HepG2 (cell line): ENCODE results near the gene TNS1. TPM values are rescaled to one million over a fixed set of nuclear protein-coding genes. Genes with fewer than 3 reads are reported as not detected.
A peak's percentile ranks its signal among the peaks of the same experiment; 100 is the strongest.

Source experiments
- ARNT ChIP-seq: fragments of 450-650 bp; IDR thresholded peaks from 2 replicates; pipeline ENCODE4 v1.6.1; 2017
- ASH2L ChIP-seq: fragments of 300-600, 200-600 bp; sonication (generic); IDR thresholded peaks from 2 replicates; pipeline ENCODE4 v1.7.0; 2017; ENCODE audit warnings: low read depth, mild to moderate bottlenecking, moderate library complexity, mixed read lengths, low read length; ENCODE audit not compliant: insufficient read length
- BORCS8-MEF2B ChIP-seq: sonication (generic); formaldehyde crosslinking; IDR thresholded peaks from 2 replicates; pipeline ENCODE4 v1.8.0; 2022; ENCODE audit warnings: mild to moderate bottlenecking, missing genetic modification reagents
- CHD2 ChIP-seq: IDR thresholded peaks from 2 replicates; pipeline ENCODE4 v1.6.1; 2011; ENCODE audit warnings: low read depth, low read length, improper control_type of control experiment
- GATAD1 ChIP-seq: IDR thresholded peaks from 2 replicates; pipeline ENCODE4 v1.6.1; 2016; ENCODE audit warnings: missing genetic modification reagents, missing compliant biosample characterization
- HBP1 ChIP-seq: IDR thresholded peaks from 2 replicates; pipeline ENCODE4 v1.6.1; 2016; ENCODE audit warnings: low read depth, control low read depth
- HOXA5 ChIP-seq: sonication (generic); formaldehyde crosslinking; IDR thresholded peaks from 2 replicates; pipeline ENCODE4 v1.4.0; 2020; ENCODE audit warnings: missing genetic modification reagents
- MAFK ChIP-seq, 2 experiments: IDR thresholded peaks in 1 of 2; conservative IDR thresholded peaks in 1 of 2; 2 replicates each; pipeline ENCODE4 v1.6.1; 2011; ENCODE audit warnings: improper control_type of control experiment in 2 of 2, low read length in 2 of 2
- NFE2 ChIP-seq: sonication (generic); formaldehyde crosslinking; IDR thresholded peaks from 2 replicates; pipeline ENCODE4 v1.4.0; 2020; ENCODE audit warnings: missing genetic modification reagents
- NFKBIZ ChIP-seq: IDR thresholded peaks from 2 replicates; pipeline ENCODE4 v1.6.1; 2018; ENCODE audit warnings: missing genetic modification reagents, missing compliant biosample characterization
- SALL2 ChIP-seq: sonication (generic); formaldehyde crosslinking; IDR thresholded peaks from 2 replicates; pipeline ENCODE4 v1.8.1; 2023; ENCODE audit warnings: mild to moderate bottlenecking, missing genetic modification reagents, inconsistent platforms
- SKI ChIP-seq: fragments of 450-650 bp; IDR thresholded peaks from one replicate; pipeline ENCODE4 v1.6.1; 2018; ENCODE audit warnings: mild to moderate bottlenecking; ENCODE audit not compliant: partially characterized antibody
- SOX5 ChIP-seq: IDR thresholded peaks from 2 replicates; pipeline ENCODE4 v1.6.1; 2016; ENCODE audit warnings: borderline replicate concordance
- SSRP1 ChIP-seq: IDR thresholded peaks from 2 replicates; pipeline ENCODE4 v1.6.1; 2016; ENCODE audit warnings: control low read depth
- TBL1XR1 ChIP-seq: fragments of 150-350 bp; IDR thresholded peaks from 2 replicates; pipeline ENCODE4 v1.6.1; 2014; ENCODE audit warnings: borderline replicate concordance, low read length; ENCODE audit not compliant: partially characterized antibody
- TBP ChIP-seq: sonication (generic); formaldehyde crosslinking; IDR thresholded peaks from 2 replicates; pipeline ENCODE4 v1.5.0; 2020; ENCODE audit warnings: missing genetic modification reagents
- ZBTB25 ChIP-seq: IDR thresholded peaks from 2 replicates; pipeline ENCODE4 v1.6.1; 2018; ENCODE audit warnings: missing genetic modification reagents
- ZFP62 ChIP-seq: sonication (generic); formaldehyde crosslinking; IDR thresholded peaks from 2 replicates; pipeline ENCODE4 v1.4.0; 2020; ENCODE audit warnings: missing genetic modification reagents
- ZNF251 ChIP-seq: sonication (generic); formaldehyde crosslinking; IDR thresholded peaks from 2 replicates; pipeline ENCODE4 v1.9.0; 2021; ENCODE audit warnings: mild to moderate bottlenecking, missing genetic modification reagents
- ZNF619 ChIP-seq: sonication (generic); formaldehyde crosslinking; IDR thresholded peaks from 2 replicates; pipeline ENCODE4 v1.4.0; 2020; ENCODE audit warnings: mild to moderate bottlenecking, missing genetic modification reagents
- ZNF678 ChIP-seq: sonication (generic); formaldehyde crosslinking; IDR thresholded peaks from 2 replicates; pipeline ENCODE4 v1.4.0; 2020; ENCODE audit warnings: mild to moderate bottlenecking, missing genetic modification reagents
- ZNF704 ChIP-seq: sonication (generic); formaldehyde crosslinking; IDR thresholded peaks from 2 replicates; pipeline ENCODE4 v1.8.1; 2023; ENCODE audit warnings: mild to moderate bottlenecking, inconsistent platforms, moderate library complexity, missing genetic modification reagents, borderline replicate concordance
- ZNF839 ChIP-seq: sonication (generic); formaldehyde crosslinking; IDR thresholded peaks from 2 replicates; pipeline ENCODE4 v1.4.0; 2020; ENCODE audit warnings: missing genetic modification reagents, mild to moderate bottlenecking, borderline replicate concordance
- polyA plus RNA-seq, 8 experiments: library from polyadenylated mRNA; depleted of rRNA in 3 of 8; stranded (reverse) in 7 of 8; unstranded in 1 of 8; fragments of >200 nt; fragmentation: Illumina TruSeq in 4 of 8; extraction: Trizol in 4 of 8; gene quantifications; 2 replicates each; pipeline versions ENCODE4 v1.2.1 to v1.2.3, GENCODE V29; 2011 to 2016; ENCODE audit warnings: low read depth in 4 of 8, missing spikeins in 1 of 8, mixed read lengths in 1 of 8; ENCODE audit not compliant: insufficient read depth in 1 of 8
- total RNA-seq, 5 experiments: library from RNA; depleted of rRNA; stranded (reverse); fragments of >200 nt; fragmentation: Illumina TruSeq; extraction: Trizol; gene quantifications; 2 replicates each; pipeline ENCODE4 v1.2.3, GENCODE V29; 2016; ENCODE audit warnings: low read depth in 1 of 5
- TF ChIP-seq, protein P1 (sequence below): IDR thresholded peaks from 2 replicates; pipeline ENCODE4 v1.6.1; 2012; ENCODE audit warnings: inconsistent platforms
- TF ChIP-seq, protein P2 (sequence below): sonication (generic); formaldehyde crosslinking; IDR thresholded peaks from 2 replicates; pipeline ENCODE4 v1.4.0; 2020; ENCODE audit warnings: missing genetic modification reagents

The TNS1 gene
- total and polyA plus RNA-seq, 2 of the 13 experiments (the other 11 are each of a cell fraction or from before 2014, with no cell fraction given) = 1.9 to 118 TPM

DNA sequence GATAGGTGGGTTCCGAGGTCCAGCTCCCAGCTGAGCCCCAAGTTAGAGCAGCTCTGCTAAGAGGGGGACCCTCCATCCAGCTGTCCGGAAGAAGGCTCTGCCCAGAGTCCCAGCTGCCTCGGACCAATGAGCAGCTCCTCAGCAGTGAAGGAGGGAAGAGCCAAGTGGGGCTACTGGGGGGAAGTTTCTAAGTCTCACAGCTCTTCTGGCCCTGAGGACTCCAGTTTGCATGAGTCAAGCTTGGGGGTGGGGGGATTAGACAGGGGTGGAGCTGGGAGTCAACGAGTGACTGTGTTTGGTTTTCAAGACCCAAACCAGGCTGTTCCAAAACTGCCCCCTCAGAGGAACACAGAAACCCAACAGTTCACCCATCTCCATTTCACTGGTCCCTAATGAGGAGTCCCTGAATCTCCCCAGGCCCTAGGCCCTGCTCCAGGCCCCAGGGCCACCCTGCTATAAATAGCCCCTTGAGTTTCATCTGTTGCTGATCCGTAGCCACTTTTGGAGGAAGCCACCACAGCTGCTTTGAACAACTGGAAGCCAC lies 100.9 kb downstream of the TNS1 start (continued):
- TF ChIP-seq SOX5 (CRISPR knock-in tag) (no peak), BORCS8-MEF2B (CRISPR knock-in tag) (no peak), NFE2 (CRISPR knock-in tag) (no peak), ZNF839 (CRISPR knock-in tag) (no peak), ARNT (no peak), CHD2 (no peak), HOXA5 (CRISPR knock-in tag) (no peak), HBP1 (CRISPR knock-in tag) (no peak), ASH2L (no peak), MAFK (conservative IDR thresholded peaks at IDR 0.05 in 1 of 2, IDR thresholded peaks at IDR 0.05 in 1 of 2; ENCODE audit: low read length in 2 of 2) (no peak), ZNF619 (CRISPR knock-in tag) (no peak; the same call in 1 of the 2 replicates), NFKBIZ (CRISPR knock-in tag) (no peak), SKI (no peak), ZFP62 (CRISPR knock-in tag) (no peak), GATAD1 (CRISPR knock-in tag) (no peak), ZBTB25 (no peak), ZNF678 (CRISPR knock-in tag) (no peak), ZNF704 (CRISPR knock-in tag) (no peak), SALL2 (CRISPR knock-in tag) (no peak; the same call in 1 of the 2 replicates), SSRP1 (CRISPR knock-in tag) (no peak), ZNF251 (CRISPR knock-in tag) (no peak), TBL1XR1 (no peak), TBP (CRISPR knock-in tag) (no peak)
- TF ChIP-seq, protein P1, sequence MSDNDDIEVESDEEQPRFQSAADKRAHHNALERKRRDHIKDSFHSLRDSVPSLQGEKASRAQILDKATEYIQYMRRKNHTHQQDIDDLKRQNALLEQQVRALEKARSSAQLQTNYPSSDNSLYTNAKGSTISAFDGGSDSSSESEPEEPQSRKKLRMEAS = peak; percentile 11; the same call in 1 of the 2 replicates
- TF ChIP-seq, protein P2, sequence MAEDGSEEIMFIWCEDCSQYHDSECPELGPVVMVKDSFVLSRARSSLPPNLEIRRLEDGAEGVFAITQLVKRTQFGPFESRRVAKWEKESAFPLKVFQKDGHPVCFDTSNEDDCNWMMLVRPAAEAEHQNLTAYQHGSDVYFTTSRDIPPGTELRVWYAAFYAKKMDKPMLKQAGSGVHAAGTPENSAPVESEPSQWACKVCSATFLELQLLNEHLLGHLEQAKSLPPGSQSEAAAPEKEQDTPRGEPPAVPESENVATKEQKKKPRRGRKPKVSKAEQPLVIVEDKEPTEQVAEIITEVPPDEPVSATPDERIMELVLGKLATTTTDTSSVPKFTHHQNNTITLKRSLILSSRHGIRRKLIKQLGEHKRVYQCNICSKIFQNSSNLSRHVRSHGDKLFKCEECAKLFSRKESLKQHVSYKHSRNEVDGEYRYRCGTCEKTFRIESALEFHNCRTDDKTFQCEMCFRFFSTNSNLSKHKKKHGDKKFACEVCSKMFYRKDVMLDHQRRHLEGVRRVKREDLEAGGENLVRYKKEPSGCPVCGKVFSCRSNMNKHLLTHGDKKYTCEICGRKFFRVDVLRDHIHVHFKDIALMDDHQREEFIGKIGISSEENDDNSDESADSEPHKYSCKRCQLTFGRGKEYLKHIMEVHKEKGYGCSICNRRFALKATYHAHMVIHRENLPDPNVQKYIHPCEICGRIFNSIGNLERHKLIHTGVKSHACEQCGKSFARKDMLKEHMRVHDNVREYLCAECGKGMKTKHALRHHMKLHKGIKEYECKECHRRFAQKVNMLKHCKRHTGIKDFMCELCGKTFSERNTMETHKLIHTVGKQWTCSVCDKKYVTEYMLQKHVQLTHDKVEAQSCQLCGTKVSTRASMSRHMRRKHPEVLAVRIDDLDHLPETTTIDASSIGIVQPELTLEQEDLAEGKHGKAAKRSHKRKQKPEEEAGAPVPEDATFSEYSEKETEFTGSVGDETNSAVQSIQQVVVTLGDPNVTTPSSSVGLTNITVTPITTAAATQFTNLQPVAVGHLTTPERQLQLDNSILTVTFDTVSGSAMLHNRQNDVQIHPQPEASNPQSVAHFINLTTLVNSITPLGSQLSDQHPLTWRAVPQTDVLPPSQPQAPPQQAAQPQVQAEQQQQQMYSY = no peak
